Colonic mucosa (tissue), 4 donors: Measurements from ENCODE around the gene CHM. TPM values are rescaled to one million over a fixed set of nuclear protein-coding genes. Genes with fewer than 3 reads are reported as not detected.
A peak's percentile ranks its signal among the peaks of the same experiment; 100 is the strongest.

Experiments used
- DNase-seq: peaks from one replicate; pipeline ENCODE4 v3.0.0-alpha.2; 2020
- H3K27ac ChIP-seq: fragments of 200-600 bp; one replicate; pipeline ENCODE4 v1.8.0; 2021
- H3K27me3 ChIP-seq: fragments of 200-600 bp; one replicate; pipeline ENCODE4 v1.8.0; 2021
- H3K36me3 ChIP-seq: fragments of 200-600 bp; one replicate; pipeline ENCODE4 v1.8.0; 2021
- H3K4me1 ChIP-seq: fragments of 200-600 bp; one replicate; pipeline ENCODE4 v1.8.0; 2021; ENCODE audit warnings: mild to moderate bottlenecking
- H3K4me3 ChIP-seq: fragments of 200-600 bp; one replicate; pipeline ENCODE4 v1.8.0; 2021
- H3K9ac ChIP-seq, 2 donors: one replicate each; pipeline ENCODE4 v1.7.0; 2013; ENCODE audit warnings: control low read depth in 2 of 2, low read depth in 2 of 2, low read length in 2 of 2
- H3K9me3 ChIP-seq: fragments of 200-600 bp; one replicate; pipeline ENCODE4 v1.8.0; 2021
- intact Hi-C: fragments of 100-400 bp; cut with DNase I; formaldehyde crosslinking; loops from one replicate; pipeline ENCODE4 v1.14.1; 2022
- microRNA-seq: library from miRNA; unstranded; fragments of <30 nt; microRNA quantifications from one replicate; pipeline ENCODE4, GENCODE V29; 2019
- total RNA-seq, 2 donors: library from RNA; stranded (reverse); fragmentation: NEBNext Ultra II Directional in 1 of 2; extraction: Animal tissue kit (Norgen Biotek cat#: 25700) in 1 of 2; gene quantifications; one replicate each; pipeline ENCODE4 v1.2.1, GENCODE V29; 2021
- TF ChIP-seq, protein P1 (sequence below): fragments of 200-600 bp; IDR thresholded peaks from one replicate; pipeline ENCODE4 v1.8.0; 2022; ENCODE audit warnings: antibody characterized with exemption, mild to moderate bottlenecking
- donor health status: healthy.
- donor health status: DM: no; HTN: no; CAD: no.
- donor health status: DM: no; HTN: no; CAD: no.

The CHM gene
- total RNA-seq, 2 donors from 2014 or later = 16.7 to 16.8 TPM

DNA sequence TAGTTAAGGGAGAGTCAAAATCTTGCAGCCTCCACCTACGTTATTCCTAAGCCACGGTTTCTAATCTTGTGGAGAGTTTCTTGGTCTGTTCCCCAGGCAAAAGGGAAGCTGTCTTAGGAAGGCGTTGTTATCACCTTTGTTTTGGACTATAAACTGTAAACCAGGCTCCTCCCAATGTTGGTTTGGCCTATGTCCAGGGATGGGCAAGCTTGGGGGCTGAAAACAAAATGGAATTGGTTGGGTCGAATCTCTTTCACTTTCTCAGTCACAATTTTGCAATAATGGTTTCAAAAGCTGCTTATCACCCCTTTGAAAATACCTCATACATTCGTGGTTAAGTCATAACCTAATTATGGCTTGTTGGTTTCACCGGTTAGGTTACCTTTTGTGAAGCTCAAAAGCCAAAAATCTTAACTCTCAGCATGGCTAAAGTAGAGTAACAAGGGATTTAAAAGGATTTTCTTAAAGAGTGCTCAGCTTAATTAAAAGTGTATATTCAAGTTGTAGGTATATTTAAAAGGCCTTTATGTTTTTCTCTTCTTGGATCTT, 232.1 kb downstream of the CHM start:
- no peaks in the 10 kb centered on the region for H3K27me3 ChIP-seq
- no peak overlapping the region for H3K4me3 ChIP-seq
- H3K27ac ChIP-seq = no peak overlapping the region
- intact Hi-C loops = no loop called here
- TF ChIP-seq, protein P1, sequence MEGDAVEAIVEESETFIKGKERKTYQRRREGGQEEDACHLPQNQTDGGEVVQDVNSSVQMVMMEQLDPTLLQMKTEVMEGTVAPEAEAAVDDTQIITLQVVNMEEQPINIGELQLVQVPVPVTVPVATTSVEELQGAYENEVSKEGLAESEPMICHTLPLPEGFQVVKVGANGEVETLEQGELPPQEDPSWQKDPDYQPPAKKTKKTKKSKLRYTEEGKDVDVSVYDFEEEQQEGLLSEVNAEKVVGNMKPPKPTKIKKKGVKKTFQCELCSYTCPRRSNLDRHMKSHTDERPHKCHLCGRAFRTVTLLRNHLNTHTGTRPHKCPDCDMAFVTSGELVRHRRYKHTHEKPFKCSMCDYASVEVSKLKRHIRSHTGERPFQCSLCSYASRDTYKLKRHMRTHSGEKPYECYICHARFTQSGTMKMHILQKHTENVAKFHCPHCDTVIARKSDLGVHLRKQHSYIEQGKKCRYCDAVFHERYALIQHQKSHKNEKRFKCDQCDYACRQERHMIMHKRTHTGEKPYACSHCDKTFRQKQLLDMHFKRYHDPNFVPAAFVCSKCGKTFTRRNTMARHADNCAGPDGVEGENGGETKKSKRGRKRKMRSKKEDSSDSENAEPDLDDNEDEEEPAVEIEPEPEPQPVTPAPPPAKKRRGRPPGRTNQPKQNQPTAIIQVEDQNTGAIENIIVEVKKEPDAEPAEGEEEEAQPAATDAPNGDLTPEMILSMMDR = no peak
- no peaks in the 10 kb centered on the region for H3K9me3 ChIP-seq
- no peaks in the 10 kb centered on the region for H3K4me1 ChIP-seq
- no peak for DNase-seq
- H3K36me3 ChIP-seq = no peaks in the 10 kb centered on the region
- H3K9ac ChIP-seq = no peak overlapping the region

Small RNAs within 50 kb of the gene (microRNA-seq; reads per million reads assigned to microRNA genes)
- gene MIR1321 (not detected), gene MIR361 (3,287 reads per million, percentile 87 among the genes with 10 or more reads in this experiment)

Other genes starting within 250 kb of the CHM start
- gene DACH2, start 100.9 kb upstream of the CHM start, total RNA-seq = under 1 TPM in 1 of 2 donors, not detected in 1; 0.05 TPM